GM12873 (cell line): ENCODE measurements around the gene MUC6.

ENCODE experiments used
- TF ChIP-seq, protein P1 (sequence below): IDR thresholded peaks from 2 replicates; pipeline ENCODE4 v1.5.1; 2012; ENCODE audit warnings: low read depth, mild to moderate bottlenecking, moderate library complexity, low read length, control low read depth; ENCODE audit not compliant: insufficient read depth; ENCODE audit errors: missing control alignments

MUC6 gene

DNA sequence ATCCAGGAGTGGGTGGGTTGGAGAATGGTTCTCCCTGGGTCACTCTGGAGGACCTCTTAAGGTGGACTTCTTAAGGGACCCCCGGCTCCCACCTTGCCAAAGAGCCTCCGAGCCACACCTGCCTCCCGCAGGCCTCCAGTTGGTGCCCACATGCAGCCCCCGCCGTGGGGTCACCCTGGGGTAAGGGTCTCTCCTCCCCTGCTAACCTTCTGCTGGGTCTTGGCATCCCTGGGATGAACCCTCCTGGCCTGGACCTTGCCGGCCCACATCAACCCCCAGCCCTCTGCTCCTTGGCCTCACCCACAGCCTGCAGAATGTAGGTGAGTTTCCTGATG lies 12.5 kb upstream of the MUC6 start:
- TF ChIP-seq, protein P1, sequence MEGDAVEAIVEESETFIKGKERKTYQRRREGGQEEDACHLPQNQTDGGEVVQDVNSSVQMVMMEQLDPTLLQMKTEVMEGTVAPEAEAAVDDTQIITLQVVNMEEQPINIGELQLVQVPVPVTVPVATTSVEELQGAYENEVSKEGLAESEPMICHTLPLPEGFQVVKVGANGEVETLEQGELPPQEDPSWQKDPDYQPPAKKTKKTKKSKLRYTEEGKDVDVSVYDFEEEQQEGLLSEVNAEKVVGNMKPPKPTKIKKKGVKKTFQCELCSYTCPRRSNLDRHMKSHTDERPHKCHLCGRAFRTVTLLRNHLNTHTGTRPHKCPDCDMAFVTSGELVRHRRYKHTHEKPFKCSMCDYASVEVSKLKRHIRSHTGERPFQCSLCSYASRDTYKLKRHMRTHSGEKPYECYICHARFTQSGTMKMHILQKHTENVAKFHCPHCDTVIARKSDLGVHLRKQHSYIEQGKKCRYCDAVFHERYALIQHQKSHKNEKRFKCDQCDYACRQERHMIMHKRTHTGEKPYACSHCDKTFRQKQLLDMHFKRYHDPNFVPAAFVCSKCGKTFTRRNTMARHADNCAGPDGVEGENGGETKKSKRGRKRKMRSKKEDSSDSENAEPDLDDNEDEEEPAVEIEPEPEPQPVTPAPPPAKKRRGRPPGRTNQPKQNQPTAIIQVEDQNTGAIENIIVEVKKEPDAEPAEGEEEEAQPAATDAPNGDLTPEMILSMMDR, result no peak

- TF ChIP-seq, protein P1, result no peak
Observed at GRCh38 chr11:1048375-1049070, 12.0 kb upstream of the MUC6 start.

GRCh38 chr11:1047595-1048156 lies 11.2 kb upstream of the MUC6 start:
- TF ChIP-seq, protein P1, result no peak

DNA sequence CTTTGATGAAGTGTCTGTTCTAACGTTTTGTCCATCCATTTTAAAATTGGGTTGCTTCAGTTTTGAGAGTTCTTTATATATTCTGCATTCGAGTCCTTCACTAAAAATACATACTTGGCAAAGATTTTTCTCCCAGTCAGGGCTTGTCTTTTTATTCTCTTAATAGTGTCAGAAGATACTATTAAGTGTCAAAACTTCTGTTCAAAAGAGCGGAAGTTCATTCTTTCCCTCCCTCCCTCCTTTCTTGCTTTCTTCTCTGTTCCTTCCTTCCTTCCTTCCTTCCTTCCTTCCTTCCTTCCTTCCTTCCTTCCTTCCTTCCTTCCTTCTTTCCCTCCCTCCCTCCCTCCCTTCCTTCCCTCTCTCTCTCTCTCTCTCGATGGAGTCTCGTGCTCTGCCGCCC lies 7.6 kb upstream of the MUC6 start:
- TF ChIP-seq, protein P1, result no peak

- TF ChIP-seq, protein P1, result no peak
Observed at GRCh38 chr11:1043563-1044096, 7.1 kb upstream of the MUC6 start.

DNA sequence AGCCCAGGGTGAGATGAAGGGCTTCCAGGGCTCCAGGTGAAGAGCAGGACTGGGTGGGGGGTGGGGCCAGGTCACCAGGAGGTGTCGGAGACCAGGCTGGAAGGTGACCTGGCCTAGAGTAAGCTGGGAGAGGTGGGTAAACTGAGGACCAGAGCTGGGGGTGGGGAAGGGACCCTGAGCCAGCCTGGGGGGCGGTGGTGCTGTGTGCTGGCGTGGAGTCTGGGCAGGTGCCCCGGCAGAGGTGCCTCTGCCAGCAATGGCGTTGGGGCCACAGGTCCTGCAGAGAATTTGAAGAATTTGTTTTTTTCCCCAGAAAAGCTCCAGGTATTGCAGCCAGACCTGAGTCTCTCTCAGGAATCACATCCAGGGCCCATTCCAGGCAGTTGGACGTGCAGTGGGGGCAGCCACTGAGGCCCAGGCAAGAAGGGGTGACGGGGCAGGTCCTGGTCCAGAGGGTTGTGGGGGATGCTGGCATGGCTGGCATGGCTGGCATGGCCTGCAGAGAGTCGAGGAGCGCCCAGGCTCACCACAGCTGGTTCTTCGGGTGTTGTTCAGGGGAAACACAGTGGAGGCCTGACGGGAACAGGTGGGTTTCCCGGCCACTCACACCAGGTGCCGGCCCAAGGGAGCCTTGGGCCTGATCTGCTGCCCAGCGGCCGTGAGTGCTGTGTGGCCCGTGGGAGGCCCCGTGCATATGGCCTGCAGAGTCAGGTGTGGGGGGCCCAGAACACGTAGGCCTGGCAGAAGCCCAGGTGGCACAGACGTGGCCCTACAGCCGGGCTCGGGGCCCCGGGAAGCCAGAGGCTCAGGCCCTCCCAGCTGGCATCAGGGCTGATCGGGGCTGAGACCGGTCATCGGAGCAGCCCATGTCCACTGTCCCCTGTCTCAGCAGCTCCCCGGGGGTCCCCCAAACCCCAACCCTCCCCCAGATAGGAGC lies 6.4 kb upstream of the MUC6 start:
- TF ChIP-seq, protein P1, result no peak
